ENCODE results near the gene HNRNPA1L2. TPM values are rescaled to one million over a fixed set of nuclear protein-coding genes. Genes with fewer than 3 reads are reported as not detected.
"Not testable (repeated sequence)": the region's sequence is repeated elsewhere in the genome, so short reads cannot be mapped to it uniquely, and the experiment has no call there.

The HNRNPA1L2 gene
- total RNA-seq, 1 donor from 2014 or later = 4.7 TPM

DNA sequence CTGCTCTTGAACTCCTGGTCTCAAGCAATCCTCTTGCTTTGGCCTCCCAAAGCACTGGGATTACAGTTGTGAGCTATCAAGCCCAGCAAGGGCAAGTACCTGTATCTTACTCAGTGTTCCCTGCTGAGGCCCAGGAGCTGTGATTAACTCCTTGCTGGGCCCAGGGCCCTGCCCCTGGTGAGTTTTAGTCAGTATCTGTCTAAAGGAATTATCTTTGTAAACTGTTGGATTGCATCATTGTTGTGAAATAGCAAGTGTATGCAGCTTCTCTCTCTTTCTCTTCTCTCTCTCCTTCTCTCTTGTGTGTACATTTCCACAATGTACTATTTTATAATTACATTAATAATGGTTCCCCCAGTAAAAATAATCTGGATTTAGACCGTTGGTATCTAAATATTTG lies 35.4 kb upstream of the HNRNPA1L2 start:
- H3K27ac ChIP-seq; H3K27me3 Mint-ChIP-seq (ENCODE audit: insufficient read depth, low read depth); H3K4me1 ChIP-seq; H3K36me3 ChIP-seq; H3K79me2 ChIP-seq (ENCODE audit: low read depth); H3K9me3 Mint-ChIP-seq; DNase-seq (ENCODE audit: low spot score); H4K20me1 ChIP-seq (ENCODE audit: low read depth); H3F3A ChIP-seq (ENCODE audit: low read depth); H2AFZ ChIP-seq (replicated peaks); H3K27me3 ChIP-seq; H3K9me3 ChIP-seq (ENCODE audit: low read depth); H3K4me2 ChIP-seq; H3K9ac ChIP-seq; H3K27ac Mint-ChIP-seq; H3K4me3 ChIP-seq; H3K36me3 Mint-ChIP-seq; H3K4me3 Mint-ChIP-seq: not testable (repeated sequence)
- H3K4me1 Mint-ChIP-seq = peaks cover 19% of the 10 kb centered on the region

DNA sequence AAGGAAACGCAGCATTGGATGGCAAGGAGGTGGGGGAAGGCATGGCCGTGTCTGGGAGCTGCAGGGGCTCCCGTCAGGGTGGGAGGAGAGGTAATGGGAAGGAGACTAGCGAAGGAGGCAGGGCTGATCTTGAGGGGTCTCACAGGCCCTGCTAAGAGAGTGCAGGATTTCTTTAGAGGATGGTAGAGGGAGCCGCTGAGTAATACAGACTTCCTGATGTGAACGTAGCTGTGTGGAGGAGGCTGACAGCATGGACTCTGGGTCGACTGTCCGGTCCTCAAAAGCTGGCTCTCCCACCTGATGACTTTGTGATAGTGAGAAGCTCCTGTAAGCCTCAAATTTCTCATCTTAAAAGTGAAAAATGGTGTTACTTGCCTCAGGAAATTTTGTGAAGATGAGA lies 34.0 kb upstream of the HNRNPA1L2 start:
- H3K4me2 ChIP-seq; H3K36me3 Mint-ChIP-seq; H3K9me3 ChIP-seq (ENCODE audit: low read depth); H3K9ac ChIP-seq; H3K4me3 ChIP-seq; H3K27me3 Mint-ChIP-seq (ENCODE audit: insufficient read depth, low read depth); H4K20me1 ChIP-seq (ENCODE audit: low read depth); DNase-seq (ENCODE audit: low spot score); H3K36me3 ChIP-seq; H3K27me3 ChIP-seq; H3K9me3 Mint-ChIP-seq; H3F3A ChIP-seq (ENCODE audit: low read depth); H3K27ac Mint-ChIP-seq; H3K79me2 ChIP-seq (ENCODE audit: low read depth); H2AFZ ChIP-seq (replicated peaks); H3K4me3 Mint-ChIP-seq; H3K27ac ChIP-seq; H3K4me1 ChIP-seq: not testable (repeated sequence)
- peaks cover 12% of the 10 kb centered on the region for H3K4me1 Mint-ChIP-seq

DNA sequence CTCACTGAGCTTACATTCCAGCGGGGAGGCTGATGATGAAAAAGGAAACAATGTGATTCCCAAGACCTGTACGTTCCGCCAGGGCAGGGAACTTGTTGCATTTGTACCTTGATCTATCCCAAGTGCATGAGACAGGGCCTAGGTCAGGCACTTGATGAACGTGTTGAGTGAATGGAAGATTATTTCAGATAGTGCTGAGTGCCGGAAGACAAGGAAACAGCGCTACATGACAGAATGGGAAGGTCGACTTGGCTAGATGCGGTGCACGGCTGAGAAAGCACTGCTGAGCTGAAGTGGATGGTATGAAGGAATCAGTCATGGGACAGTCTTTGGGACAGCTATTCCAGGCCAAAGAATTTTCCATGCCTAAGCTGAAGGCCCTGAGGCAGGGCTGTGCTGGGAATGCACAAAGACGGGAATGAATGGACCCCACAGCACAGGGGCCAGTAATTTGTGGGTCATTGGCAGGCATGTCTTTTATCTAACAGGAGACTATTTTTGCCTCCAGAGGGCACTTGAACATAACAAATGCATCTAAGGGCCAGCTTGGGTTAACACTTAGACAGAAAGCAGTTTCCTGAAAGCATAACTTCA lies 33.1 kb upstream of the HNRNPA1L2 start:
- not testable (repeated sequence) for H3K36me3 ChIP-seq; H4K20me1 ChIP-seq (ENCODE audit: low read depth); H3K9me3 Mint-ChIP-seq; H3K27ac ChIP-seq; H3K79me2 ChIP-seq (ENCODE audit: low read depth); H3K4me3 ChIP-seq; H3K4me2 ChIP-seq; H3K9me3 ChIP-seq (ENCODE audit: low read depth); H3K4me1 ChIP-seq; H3K36me3 Mint-ChIP-seq; H3K27me3 ChIP-seq; H2AFZ ChIP-seq (replicated peaks); H3K9ac ChIP-seq; H3K4me3 Mint-ChIP-seq; H3K27ac Mint-ChIP-seq; H3F3A ChIP-seq (ENCODE audit: low read depth); H3K27me3 Mint-ChIP-seq (ENCODE audit: insufficient read depth, low read depth)
- TF ChIP-seq, protein P1, sequence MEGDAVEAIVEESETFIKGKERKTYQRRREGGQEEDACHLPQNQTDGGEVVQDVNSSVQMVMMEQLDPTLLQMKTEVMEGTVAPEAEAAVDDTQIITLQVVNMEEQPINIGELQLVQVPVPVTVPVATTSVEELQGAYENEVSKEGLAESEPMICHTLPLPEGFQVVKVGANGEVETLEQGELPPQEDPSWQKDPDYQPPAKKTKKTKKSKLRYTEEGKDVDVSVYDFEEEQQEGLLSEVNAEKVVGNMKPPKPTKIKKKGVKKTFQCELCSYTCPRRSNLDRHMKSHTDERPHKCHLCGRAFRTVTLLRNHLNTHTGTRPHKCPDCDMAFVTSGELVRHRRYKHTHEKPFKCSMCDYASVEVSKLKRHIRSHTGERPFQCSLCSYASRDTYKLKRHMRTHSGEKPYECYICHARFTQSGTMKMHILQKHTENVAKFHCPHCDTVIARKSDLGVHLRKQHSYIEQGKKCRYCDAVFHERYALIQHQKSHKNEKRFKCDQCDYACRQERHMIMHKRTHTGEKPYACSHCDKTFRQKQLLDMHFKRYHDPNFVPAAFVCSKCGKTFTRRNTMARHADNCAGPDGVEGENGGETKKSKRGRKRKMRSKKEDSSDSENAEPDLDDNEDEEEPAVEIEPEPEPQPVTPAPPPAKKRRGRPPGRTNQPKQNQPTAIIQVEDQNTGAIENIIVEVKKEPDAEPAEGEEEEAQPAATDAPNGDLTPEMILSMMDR (IDR thresholded peaks at IDR 0.05) = peak; percentile 58
- DNase-seq (ENCODE audit: low spot score) = peak; percentile 52
- H3K4me1 Mint-ChIP-seq = peaks cover 12% of the 10 kb centered on the region

DNA sequence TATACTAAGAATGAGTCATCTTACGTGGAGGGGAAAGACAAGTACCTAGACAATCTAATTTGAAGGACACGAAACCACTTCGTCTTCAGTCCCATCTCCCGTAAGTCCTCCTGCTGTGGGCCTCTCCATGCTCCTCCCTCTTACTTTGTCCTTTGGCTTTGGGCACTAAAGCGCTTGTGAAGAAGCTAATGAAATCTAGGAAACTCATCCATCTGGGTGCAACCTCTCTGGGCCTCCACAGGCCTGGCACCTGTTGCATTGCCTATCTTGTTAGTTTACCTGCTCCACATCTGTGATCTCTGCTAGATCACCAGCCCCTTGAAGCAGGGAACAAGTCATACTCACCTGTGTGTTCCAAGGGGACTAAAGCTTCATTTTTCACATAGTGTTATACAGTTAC lies 32.1 kb upstream of the HNRNPA1L2 start:
- not testable (repeated sequence) for H3K9me3 Mint-ChIP-seq; H3K9me3 ChIP-seq (ENCODE audit: low read depth); H3K4me2 ChIP-seq; H3K4me3 Mint-ChIP-seq; H3K9ac ChIP-seq; H2AFZ ChIP-seq (replicated peaks); H3K27ac Mint-ChIP-seq; H3K4me1 ChIP-seq; H4K20me1 ChIP-seq (ENCODE audit: low read depth); H3K79me2 ChIP-seq (ENCODE audit: low read depth); DNase-seq (ENCODE audit: low spot score); H3K36me3 ChIP-seq; H3K36me3 Mint-ChIP-seq; H3K27ac ChIP-seq; H3K4me3 ChIP-seq; H3F3A ChIP-seq (ENCODE audit: low read depth); H3K27me3 ChIP-seq; H3K27me3 Mint-ChIP-seq (ENCODE audit: insufficient read depth, low read depth)
- H3K4me1 Mint-ChIP-seq = peaks cover 12% of the 10 kb centered on the region

DNA sequence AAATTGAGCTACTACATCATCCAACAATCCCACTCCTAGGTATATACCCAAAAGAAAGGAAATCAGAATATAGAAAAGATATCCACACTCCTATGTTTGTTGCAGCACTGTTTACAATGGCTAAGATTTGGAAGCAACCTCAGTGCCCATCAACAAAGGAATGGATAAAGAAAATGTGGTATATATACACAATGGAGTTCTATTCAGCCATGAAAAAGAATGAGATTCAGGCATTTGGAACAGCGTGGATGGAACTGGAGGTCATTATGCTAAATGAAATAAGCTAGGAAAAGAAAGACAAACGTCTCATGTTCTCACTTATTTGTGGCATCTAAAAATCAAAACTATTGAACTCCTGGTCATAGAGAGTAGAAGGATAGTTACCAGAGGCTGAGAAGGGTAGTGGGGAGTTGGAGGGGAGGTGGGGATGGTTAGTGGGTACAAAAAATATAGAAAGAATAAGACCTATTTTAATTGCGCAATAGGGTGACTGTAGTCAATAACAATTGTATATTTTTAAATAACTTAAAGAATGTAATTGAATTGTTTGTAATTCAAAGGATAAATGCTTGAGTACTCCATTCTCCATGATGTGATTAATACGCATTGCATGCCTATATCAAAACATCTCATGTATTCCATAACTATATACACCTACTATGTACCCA lies 27.0 kb upstream of the HNRNPA1L2 start:
- H3K4me2 ChIP-seq = no peak overlapping the region
- no peak overlapping the region for H2AFZ ChIP-seq (replicated peaks)
- H3K4me3 Mint-ChIP-seq = no peak overlapping the region
- no peaks in the 10 kb centered on the region for H3F3A ChIP-seq (ENCODE audit: low read depth)
- no peaks in the 10 kb centered on the region for H3K9me3 ChIP-seq (ENCODE audit: low read depth)
- DNase-seq (ENCODE audit: low spot score) = no peak
- TF ChIP-seq EZH2phosphoT487 (IDR thresholded peaks at IDR 0.05) (no peak), EZH2 (IDR thresholded peaks at IDR 0.05) (no peak)
- TF ChIP-seq, protein P1 (IDR thresholded peaks at IDR 0.05) = no peak
- H3K9me3 Mint-ChIP-seq = no peaks in the 10 kb centered on the region
- peaks cover 16% of the 10 kb centered on the region for H3K4me1 Mint-ChIP-seq
- H3K79me2 ChIP-seq (ENCODE audit: low read depth) = peaks cover 26% of the 10 kb centered on the region
- H3K27me3 ChIP-seq = no peaks in the 10 kb centered on the region
- H3K36me3 Mint-ChIP-seq = no peaks in the 10 kb centered on the region
- H3K27ac Mint-ChIP-seq = no peak overlapping the region
- no peak overlapping the region for H3K27ac ChIP-seq
- peaks cover 3% of the 10 kb centered on the region for H3K27me3 Mint-ChIP-seq (ENCODE audit: insufficient read depth, low read depth)
- no peaks in the 10 kb centered on the region for H4K20me1 ChIP-seq (ENCODE audit: low read depth)
- H3K9ac ChIP-seq = no peak overlapping the region
- H3K4me1 ChIP-seq = peaks cover 5% of the 10 kb centered on the region
- no peak overlapping the region for H3K4me3 ChIP-seq
- no peaks in the 10 kb centered on the region for H3K36me3 ChIP-seq
